GM23338 (cell line): ENCODE data around the gene MRPL34.

Source experiments
- CREB1 ChIP-seq: fragments of 250-450 bp; sonication (Bioruptor Pico); IDR thresholded peaks from 2 replicates; pipeline ENCODE4 v1.5.0; 2020; ENCODE audit warnings: low read depth, mild to moderate bottlenecking, moderate library complexity
- EZH2 ChIP-seq: fragments of 200-600 bp; sonication (generic); IDR thresholded peaks from one replicate; pipeline ENCODE4 v1.8.0; 2017; ENCODE audit warnings: antibody characterized with exemption, mild to moderate bottlenecking, low read depth; ENCODE audit not compliant: unreplicated experiment
- EZH2phosphoT487 ChIP-seq: fragments of 200-600 bp; sonication (generic); IDR thresholded peaks from one replicate; pipeline ENCODE4 v1.8.1; 2018; ENCODE audit warnings: antibody characterized with exemption; ENCODE audit not compliant: unreplicated experiment
- JUNB ChIP-seq: IDR thresholded peaks from one replicate; pipeline ENCODE4 v1.6.1; 2016; ENCODE audit warnings: antibody characterized with exemption; ENCODE audit not compliant: unreplicated experiment
- POLR2AphosphoS5 ChIP-seq: IDR thresholded peaks from 2 replicates; pipeline ENCODE4 v1.6.1; 2016; ENCODE audit warnings: antibody characterized with exemption, low read depth
- ZNF114 ChIP-seq: fragments of 250-450 bp; sonication (Bioruptor Pico); IDR thresholded peaks from 2 replicates; pipeline ENCODE4 v1.5.0; 2020; ENCODE audit warnings: mild to moderate bottlenecking, moderate library complexity
- TF ChIP-seq, protein P1 (sequence below), 2 experiments: fragments of 200-600 bp in 1 of 2; sonication (generic) in 1 of 2; conservative IDR thresholded peaks; 2 replicates each; pipeline versions ENCODE4 v1.5.1 to v1.6.1; 2016 to 2017; ENCODE audit warnings: antibody characterized with exemption in 2 of 2, low read depth in 2 of 2, mild to moderate bottlenecking in 2 of 2, moderate library complexity in 1 of 2
- TF ChIP-seq, protein P2 (sequence below): IDR thresholded peaks from one replicate; pipeline ENCODE4 v1.6.1; 2018; ENCODE audit warnings: antibody characterized with exemption; ENCODE audit not compliant: unreplicated experiment

- TF ChIP-seq, protein P1, sequence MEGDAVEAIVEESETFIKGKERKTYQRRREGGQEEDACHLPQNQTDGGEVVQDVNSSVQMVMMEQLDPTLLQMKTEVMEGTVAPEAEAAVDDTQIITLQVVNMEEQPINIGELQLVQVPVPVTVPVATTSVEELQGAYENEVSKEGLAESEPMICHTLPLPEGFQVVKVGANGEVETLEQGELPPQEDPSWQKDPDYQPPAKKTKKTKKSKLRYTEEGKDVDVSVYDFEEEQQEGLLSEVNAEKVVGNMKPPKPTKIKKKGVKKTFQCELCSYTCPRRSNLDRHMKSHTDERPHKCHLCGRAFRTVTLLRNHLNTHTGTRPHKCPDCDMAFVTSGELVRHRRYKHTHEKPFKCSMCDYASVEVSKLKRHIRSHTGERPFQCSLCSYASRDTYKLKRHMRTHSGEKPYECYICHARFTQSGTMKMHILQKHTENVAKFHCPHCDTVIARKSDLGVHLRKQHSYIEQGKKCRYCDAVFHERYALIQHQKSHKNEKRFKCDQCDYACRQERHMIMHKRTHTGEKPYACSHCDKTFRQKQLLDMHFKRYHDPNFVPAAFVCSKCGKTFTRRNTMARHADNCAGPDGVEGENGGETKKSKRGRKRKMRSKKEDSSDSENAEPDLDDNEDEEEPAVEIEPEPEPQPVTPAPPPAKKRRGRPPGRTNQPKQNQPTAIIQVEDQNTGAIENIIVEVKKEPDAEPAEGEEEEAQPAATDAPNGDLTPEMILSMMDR (conservative IDR thresholded peaks at IDR 0.05; ENCODE audit: low read depth in 2 of 2) = 0 out of 4 replicates have a peak, but pooled peaks of 1 of the 2 experiments have one; percentile 1
- TF ChIP-seq POLR2AphosphoS5 (no peak), EZH2phosphoT487 (no peak), EZH2 (no peak), JUNB (no peak), ZNF114 (no peak), CREB1 (no peak)
- TF ChIP-seq, protein P2, sequence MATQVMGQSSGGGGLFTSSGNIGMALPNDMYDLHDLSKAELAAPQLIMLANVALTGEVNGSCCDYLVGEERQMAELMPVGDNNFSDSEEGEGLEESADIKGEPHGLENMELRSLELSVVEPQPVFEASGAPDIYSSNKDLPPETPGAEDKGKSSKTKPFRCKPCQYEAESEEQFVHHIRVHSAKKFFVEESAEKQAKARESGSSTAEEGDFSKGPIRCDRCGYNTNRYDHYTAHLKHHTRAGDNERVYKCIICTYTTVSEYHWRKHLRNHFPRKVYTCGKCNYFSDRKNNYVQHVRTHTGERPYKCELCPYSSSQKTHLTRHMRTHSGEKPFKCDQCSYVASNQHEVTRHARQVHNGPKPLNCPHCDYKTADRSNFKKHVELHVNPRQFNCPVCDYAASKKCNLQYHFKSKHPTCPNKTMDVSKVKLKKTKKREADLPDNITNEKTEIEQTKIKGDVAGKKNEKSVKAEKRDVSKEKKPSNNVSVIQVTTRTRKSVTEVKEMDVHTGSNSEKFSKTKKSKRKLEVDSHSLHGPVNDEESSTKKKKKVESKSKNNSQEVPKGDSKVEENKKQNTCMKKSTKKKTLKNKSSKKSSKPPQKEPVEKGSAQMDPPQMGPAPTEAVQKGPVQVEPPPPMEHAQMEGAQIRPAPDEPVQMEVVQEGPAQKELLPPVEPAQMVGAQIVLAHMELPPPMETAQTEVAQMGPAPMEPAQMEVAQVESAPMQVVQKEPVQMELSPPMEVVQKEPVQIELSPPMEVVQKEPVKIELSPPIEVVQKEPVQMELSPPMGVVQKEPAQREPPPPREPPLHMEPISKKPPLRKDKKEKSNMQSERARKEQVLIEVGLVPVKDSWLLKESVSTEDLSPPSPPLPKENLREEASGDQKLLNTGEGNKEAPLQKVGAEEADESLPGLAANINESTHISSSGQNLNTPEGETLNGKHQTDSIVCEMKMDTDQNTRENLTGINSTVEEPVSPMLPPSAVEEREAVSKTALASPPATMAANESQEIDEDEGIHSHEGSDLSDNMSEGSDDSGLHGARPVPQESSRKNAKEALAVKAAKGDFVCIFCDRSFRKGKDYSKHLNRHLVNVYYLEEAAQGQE = no peak
Measured at GRCh38 chr19:17348700-17349099, 43.0 kb downstream of the MRPL34 start.
